Stimulated activated CD4-positive, alpha-beta T cell treated with anti-CD3 and anti-CD28 coated beads, Interleukin-12 subunit alpha, Interleukin-12 subunit beta, amount 100 ng/mL, for 48 hours (primary cell): ENCODE measurements around the gene OR5C1.
A peak's percentile ranks its signal among the peaks of the same experiment; 100 is the strongest.
"Not testable (repeated sequence)": the region's sequence is repeated elsewhere in the genome, so short reads cannot be mapped to it uniquely, and the experiment has no call there.

ENCODE experiments used
- DNase-seq, 3 donors: peaks; one replicate each; pipeline ENCODE4 v3.0.0-alpha.2; 2020; ENCODE audit warnings: low read depth in 2 of 3, low spot score in 1 of 3

Gene OR5C1

DNA sequence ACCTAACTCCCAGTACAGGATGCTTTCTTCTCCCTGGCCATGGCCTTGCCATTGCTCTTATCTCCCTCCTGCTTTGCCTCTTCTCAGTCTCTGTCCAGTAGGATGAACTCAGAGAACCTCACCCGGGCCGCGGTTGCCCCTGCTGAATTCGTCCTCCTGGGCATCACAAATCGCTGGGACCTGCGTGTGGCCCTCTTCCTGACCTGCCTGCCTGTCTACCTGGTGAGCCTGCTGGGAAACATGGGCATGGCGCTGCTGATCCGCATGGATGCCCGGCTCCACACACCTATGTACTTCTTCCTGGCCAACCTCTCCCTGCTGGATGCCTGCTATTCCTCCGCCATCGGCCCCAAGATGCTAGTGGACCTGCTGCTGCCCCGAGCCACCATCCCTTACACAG lies at the start of gene OR5C1:
Gene OR5C1, plus strand, starts transcription at position 103 of the 400 bp plus-strand sequence. Its CDS starts 0 bp downstream, at position 103.
- DNase-seq: no peak

DNA sequence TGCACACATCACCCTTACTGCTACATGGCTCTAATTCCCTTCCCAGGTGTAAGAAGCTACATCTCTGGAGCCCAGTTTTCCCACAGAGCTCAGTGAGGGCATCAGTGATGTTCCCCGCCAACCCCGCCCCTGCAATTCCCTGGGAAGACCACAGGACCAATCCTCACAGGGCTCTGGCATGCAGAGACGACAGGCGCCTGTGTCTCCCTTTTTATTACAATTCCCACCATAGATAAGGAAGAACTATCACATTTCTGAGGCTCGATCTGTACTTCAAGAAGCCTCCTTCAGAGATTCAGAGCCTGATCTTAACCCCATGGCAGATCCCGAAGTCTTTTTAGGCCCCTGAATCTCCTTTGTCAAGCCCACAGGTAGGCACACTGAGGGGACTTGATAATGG lies 46.7 kb upstream of the OR5C1 start, which contains the start of gene OR1L6:
Gene OR1L6, plus strand, starts transcription at position 301 of the 400 bp plus-strand sequence. CDS start 7,545 bp downstream, outside the sequence.
- no peak for DNase-seq

DNA sequence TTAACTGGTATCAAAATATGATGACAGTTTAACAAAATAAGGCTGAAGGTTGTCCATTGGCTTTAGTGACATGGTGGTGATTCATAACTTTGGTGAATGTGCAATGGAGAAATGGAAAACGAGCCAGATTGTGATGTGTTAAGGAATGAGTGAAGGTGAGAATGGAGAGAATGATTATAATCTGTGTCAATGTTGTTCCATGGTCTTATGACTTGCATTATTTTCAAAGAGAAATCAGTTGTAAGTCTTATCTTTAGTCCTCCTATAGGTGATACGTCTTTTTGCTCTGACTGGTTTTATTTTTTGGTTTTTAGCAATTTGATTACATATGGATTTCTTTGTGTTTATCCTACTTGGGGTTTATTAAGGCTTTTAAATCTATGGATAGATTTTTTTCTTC lies 33.9 kb upstream of the OR5C1 start:
- no peak for DNase-seq

DNA sequence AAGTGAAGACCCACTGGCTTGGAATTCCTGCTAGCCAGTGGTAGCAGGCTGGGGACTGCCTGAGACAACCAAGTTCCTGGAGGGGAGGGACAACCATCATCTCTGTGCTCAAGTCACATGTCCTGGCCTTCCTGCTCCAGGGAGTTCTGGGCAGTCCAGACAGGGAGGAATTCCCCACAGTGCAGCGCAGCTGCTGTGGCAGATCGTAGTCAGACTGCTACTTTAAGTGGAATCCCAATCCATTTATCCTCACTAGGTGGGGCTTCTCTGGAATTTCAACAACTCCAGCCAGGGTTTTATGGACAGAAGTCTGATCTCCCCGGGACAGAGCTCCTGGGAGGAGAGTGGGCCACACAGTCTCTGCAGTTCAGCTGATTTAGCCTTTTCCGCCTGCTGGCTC lies 20.9 kb upstream of the OR5C1 start:
- no peak for DNase-seq

DNA sequence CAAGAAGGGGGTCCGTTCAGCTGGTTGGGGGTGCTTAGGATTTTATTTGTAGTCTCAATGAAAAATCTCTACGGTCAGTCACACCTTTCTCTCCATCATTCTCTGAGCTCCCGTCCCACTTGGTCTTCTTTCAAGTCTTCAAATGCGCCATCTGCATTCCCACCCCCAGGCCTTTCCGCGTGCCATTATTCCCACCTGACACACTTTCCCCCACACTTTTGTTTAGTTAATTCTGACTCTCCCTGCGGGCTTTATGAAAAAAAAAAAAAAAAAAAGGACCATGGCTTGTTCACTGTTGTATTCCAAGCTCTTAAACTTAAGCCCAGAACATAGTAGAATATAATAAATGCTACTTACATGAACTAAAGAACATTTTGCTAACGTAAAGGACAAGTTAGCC lies 11.7 kb upstream of the OR5C1 start:
- DNase-seq: no peak

DNA sequence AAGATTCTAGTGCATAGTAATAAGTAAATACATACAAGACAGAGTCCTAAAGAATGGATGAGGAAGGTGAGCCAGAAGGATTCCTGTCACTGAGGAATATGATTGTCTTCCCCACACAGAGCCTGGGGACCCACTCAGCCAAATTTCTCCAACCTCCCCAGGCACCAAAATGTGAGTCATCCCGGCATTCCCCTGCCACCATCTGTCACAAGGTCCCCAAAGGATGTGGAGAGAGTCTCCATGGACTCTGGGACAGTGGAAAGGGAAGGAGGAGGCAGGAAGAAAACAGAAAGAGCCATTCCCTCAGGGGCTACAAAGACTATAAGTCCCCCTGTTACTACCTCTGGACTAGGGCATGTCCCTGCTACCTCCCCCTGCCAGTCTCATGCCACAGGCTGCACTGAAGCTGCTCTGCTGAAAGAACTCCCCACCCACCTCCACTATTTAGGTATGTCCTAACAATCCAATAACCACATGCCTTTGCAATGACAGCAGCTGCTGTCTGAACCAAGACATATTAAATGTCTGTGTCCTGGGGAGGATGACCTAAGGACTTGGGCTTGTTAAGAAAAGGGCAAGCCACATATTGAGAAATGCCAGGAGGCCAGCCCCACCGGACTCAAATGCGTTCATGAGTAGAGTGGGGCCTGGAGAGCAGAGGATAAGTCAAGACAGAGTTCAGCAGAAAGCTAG lies 10.7 kb upstream of the OR5C1 start:
- no peak for DNase-seq

DNA sequence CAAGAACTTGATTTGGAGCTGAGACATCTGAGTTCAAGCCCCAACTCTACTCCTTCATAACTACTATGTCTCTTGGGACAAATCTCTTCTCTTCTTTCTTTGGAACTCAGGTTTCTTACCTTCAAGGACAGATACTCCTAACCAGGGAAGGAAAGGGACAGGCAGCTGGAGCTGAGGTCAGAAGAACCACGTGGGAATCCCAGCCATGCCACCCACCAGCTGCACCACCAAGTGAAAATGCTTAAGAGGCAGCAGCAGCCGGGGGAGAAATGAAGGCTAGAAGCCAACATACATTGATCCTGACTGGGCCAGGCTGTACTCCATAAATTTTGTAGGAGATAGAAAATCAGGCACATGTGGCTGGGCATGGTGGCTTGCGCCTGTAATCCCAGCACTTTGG lies 9.6 kb upstream of the OR5C1 start:
- DNase-seq: no peak

DNA sequence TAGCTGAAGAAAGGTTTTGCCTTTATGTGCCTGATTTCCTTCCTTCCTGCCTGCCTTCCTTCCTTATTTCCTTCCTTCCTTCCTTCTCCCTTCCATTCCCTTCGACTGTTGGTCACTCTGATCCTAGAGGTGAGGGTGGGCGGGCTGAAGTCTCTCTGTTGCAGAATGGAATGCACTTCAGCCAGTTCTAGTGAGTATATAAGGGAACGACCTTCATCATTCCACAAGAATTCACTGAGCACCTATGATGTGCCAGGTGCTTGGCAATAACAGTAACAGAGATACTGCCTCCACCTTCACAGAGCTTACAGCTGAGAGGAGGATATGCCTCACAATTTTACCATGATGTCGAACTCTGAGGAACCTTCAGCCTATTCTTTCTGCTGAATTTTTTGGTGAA lies 8.7 kb upstream of the OR5C1 start:
- DNase-seq: no peak

DNA sequence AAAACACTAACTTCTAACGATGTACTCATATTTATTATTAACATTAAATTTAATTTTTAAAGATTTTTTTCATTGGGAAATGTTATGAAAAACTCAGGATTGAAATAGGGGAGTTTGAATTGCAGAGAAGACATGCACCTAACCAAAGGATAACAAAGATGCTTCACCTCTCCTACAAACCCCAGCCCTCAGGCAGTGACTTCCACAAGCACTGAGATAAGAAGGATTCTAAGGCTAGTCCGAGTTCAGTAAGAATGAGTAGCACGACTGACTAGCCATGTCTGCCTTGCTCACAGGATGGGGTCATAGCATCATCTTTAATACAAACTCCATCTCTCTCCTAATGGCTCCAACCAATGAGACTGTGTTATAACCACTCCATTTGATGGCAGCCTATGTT lies 7.1 kb upstream of the OR5C1 start:
- no peak for DNase-seq

DNA sequence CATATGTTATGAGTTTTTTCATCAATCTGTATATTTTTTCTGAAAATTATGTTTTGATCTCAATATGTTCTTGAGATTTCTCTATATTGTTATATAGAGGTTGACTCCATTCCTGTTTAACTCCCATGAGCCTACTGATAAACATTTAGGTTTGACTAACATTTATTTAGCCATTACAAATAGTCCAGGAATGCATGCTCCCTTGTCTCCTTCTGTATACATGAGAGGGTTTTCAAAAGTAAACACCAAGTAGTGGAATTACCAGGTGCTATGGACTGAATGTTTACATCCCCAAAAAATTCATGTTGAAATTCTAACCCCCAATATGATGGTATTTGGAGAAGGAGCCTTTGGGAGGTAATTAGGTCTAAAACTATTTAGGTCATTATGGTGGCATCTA lies 3.5 kb upstream of the OR5C1 start:
- no peak for DNase-seq

DNA sequence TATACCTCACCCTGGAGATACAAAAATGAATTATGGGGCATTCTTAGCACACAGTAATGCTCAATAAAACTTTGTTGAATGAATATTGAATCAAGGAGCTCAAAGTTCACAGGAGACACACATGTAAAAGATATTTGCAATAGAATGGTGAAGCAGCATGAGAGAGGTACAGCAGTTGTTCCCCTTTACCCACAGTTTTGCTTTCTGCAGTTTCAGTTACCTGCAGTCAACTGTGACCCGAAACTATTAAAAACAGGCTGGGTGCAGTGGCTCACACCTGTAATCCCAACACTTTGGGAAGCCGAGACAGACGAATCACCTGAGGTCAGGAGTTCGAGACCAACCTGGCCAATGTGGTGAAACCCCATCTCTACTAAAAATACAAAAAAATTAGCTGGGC lies 2.4 kb upstream of the OR5C1 start:
- DNase-seq: no peak

DNA sequence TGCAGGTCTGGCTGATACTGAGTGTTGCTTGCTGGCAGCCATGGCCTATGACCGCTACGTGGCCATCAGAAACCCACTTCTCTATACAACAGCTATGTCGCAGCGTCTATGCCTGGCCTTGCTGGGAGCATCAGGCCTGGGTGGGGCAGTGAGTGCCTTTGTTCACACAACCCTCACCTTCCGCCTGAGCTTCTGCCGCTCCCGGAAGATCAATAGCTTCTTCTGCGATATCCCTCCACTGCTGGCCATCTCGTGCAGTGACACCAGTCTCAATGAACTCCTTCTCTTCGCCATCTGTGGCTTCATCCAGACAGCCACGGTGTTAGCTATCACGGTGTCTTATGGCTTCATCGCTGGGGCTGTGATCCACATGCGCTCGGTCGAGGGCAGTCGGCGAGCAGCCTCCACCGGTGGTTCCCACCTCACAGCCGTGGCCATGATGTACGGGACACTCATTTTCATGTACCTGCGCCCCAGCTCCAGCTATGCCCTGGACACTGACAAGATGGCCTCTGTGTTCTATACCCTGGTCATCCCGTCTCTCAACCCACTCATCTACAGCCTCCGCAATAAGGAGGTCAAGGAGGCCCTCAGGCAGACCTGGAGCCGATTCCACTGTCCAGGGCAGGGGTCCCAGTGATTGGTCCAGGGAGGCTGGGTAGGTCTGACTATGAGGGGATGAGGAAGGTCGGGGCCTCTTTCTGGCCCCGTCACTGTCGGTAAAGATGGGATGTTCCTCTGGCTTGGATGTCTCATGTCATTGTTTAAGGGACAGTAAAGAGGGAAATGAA lies 718 bp downstream of the OR5C1 start:
- no peak for DNase-seq

DNA sequence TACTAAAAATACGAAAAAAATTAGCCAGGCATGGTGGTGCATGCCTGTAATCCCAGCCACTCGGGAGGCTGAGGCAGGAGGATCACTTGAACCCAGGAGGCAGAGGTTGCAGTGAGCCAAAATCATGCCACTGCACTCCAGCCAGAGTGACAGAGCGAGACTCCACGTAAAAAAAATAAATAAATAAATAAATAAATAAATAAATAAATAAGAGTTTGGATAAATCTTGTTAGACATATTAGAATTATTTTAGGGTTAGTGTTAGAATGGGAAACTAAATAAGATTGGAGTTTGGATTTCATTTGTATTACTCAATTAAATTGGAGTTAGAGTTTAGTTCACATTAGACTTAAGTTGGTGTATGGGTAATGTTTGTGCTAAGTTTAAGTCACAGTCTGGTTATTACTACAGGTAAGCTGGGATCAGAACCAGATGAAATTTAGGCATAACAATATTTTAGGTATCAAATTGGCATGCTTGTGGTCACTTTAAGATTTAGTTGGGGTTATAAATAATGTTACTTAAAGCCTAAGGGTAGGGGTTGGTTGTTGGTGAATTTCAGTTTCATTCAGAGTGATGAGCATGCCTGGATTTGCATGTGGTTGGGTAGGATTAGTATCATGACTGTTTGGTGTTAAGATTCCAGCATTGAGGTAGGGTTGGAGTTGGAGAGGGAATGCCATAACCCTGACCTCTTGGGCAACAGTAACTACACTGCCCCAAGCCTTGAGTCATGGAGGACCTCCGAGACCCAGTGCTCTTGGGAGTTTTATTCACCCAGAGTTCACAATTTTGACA lies 3.3 kb downstream of the OR5C1 start:
- no peak for DNase-seq

DNA sequence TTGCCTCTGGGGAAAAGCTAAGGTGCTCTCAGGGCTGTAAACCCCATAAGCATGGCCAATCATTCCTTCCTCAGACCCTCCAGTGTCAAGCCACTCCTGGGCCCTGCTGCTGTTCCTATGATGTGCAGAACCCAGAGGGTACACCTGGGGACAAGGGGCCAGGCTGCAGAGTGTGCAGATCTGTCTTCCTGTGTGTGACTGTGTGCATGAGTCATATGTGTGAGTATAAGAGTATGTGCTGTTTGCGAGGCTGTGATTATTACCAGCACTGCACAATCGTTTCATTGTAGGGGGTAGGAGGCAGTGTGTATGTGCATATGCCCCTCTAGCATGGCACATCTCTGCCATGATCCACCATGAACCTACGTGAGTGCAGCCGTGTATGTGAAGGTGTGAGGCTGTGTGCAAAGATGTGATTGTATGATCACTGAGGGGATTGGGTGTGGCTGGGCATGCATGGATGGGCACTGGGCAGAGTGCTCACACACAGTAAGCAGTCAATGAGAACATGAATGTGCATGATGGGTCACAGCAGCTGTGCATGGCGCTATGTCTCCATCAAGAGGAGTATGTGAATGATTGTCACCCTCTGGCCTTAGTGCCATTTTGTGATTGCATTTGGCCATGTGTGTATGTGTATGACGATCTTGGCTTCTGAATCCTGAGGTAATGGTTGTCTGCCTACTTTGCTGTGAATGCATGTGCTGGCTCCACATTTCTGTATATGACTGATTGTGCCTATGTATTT lies 8.8 kb downstream of the OR5C1 start:
- DNase-seq: no peak

DNA sequence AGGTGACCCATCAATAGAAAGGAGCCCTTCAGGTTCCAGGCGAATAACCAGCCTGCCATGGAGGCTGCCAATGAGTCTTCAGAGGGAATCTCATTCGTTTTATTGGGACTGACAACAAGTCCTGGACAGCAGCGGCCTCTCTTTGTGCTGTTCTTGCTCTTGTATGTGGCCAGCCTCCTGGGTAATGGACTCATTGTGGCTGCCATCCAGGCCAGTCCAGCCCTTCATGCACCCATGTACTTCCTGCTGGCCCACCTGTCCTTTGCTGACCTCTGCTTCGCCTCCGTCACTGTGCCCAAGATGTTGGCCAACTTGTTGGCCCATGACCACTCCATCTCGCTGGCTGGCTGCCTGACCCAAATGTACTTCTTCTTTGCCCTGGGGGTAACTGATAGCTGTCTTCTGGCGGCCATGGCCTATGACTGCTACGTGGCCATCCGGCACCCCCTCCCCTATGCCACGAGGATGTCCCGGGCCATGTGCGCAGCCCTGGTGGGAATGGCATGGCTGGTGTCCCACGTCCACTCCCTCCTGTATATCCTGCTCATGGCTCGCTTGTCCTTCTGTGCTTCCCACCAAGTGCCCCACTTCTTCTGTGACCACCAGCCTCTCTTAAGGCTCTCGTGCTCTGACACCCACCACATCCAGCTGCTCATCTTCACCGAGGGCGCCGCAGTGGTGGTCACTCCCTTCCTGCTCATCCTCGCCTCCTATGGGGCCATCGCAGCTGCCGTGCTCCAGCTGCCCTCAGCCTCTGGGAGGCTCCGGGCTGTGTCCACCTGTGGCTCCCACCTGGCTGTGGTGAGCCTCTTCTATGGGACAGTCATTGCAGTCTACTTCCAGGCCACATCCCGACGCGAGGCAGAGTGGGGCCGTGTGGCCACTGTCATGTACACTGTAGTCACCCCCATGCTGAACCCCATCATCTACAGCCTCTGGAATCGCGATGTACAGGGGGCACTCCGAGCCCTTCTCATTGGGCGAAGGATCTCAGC lies 11.6 kb downstream of the OR5C1 start, which contains the start of gene OR1K1:
Gene OR1K1, plus strand, starts transcription at position 58 of the 995 bp plus-strand sequence. Its CDS starts 0 bp downstream, at position 58.
- DNase-seq: no peak

DNA sequence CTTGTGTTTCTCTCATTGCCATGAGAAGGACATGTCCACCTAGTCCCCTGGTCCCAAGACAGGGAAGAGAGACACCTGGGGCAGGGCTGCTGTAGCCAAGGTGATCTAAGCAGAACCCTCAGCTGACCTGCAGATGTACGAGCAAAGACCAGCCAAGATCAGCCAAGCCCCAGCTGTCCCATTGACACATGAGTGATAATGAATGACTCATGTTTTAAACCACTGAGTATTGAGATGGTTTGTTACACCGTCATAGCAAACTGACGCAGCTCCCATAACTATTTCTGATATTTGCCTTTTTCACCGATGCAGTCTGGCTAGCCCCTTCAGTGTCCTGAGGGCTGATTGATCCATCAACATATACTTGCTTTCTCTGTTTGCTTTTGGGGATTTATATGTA lies 17.9 kb downstream of the OR5C1 start:
- DNase-seq: peak in 1 of 3 donors; percentile 18

DNA sequence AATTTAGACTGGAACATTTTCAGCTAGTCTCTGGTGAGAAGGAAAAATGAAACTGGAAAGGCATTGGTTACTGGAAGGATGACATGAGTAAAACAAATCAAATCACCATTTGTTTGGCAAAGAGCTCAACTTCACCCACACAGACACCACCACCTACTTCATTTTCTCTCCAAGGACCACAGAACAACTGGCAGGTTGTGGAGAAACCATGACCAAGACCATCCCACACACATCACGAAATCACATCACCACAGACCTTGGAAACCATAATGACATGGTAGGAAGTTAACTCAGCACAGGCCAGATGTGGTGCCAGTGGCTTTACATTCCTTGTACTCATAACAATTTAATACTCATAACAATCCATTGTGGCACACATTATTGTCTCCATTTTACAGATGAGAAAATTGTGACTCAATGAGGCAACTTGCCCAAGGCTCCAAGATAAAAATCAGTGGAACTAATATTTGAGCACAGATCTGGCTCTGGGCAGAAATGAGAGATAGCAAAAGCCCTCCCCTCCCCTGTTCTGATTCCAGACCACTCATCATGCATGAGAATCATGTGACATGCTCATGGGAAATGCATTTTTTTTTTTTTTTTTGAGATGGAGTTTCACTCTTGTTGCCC lies 18.7 kb downstream of the OR5C1 start:
- peak; percentile 60 to 66 (median 63) for DNase-seq

DNA sequence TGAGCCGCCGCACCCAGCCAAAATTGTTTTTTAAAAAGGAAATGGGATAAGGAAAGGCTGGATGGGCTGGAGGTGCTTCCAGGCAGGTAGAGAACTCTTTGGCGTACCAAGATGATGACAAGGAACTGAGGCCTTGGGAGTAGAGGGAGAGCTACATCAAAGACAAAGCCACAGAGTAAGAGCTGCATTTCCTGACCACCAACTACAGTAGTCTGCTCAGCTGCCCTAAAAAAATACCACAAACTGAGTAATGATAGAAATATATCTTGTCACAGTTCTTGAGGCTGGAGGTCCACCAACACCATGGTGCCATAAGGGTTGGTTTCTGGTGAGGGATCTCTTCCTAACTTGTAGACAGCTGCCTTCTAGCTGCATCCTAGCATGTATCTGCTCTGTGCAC lies 19.4 kb downstream of the OR5C1 start:
- DNase-seq: no peak

DNA sequence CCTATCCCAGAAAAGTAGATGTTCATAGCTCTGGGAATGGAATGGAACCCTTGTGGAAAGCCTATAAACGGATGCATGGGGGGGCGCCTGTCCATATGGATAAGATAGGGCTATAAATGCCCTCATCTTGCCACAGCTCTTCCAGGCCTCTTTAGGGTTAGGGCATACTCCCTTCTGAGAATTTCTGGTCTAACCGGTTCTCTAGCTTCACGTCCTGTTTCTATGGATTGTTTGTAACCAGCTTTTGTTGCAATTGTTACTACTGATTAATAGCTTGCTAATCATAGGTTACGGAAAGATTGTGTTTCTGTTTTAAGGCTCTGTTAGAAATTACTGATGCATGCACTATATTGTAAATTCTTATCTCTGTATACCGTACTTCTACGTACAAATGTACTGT lies 20.5 kb downstream of the OR5C1 start:
- not testable (repeated sequence) for DNase-seq
